ENCODE measurements around the gene ATP11A.

ATP11A gene

DNA sequence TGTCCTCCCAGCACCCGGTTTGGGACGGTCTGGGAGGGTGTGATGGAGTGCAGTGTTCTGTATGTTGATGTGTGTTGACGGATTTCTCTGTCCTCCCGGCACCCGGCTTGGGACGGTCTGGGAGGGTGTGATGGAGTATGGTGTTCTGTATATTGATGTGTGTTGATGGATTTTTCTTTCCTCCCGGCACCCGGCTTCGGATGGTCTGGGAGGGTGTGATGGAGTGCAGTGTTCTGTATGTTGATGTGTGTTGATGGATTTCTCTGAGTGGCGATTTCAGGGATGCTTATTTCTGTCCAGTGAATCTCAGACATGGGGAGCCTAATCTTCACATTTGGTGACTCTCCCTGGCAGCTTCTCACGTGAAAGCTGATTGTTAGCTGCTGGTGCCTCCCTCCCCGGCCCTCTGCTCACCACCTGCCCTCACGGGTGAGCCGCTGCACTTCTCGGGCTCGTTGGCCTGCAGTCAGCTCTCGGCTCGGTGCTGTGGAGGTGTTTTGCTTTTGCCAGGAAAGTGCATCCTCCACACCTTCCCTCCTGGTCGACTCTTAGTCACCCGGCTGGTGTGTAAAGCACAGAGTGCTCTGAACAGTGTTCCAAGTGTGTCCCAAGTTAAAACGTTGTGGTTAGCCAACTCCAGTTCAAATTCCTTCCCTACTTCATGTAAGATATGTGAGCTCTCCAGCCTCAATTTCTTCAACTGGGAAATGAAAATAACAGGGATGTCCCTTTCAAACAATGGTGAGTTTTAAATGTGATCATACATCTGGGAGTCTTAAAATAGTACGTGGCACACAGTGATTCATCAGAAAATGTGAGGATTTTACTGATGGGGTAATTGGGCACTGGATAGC lies 54.6 kb downstream of the ATP11A start:
- DNase-seq: no peak

DNA sequence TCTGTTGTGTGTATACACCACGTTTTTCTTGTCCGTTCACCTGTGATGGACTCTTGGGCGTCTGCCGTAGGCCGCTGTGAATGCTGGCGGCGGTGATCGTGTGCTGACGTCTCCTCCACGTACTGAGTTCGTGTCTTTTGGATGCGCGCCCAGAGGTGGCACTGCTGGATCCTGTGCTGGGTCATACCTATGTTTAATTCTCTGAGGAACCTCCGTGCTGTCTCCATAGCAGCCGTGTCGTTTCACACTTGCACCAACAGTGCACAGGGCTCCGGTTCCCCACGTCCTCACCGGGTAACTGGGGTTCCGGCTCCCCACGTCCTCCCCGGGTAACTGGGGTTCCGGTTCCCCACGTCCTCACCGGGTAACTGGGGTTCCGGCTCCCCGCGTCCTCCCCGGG lies 56.2 kb downstream of the ATP11A start:
- no peak for DNase-seq

DNA sequence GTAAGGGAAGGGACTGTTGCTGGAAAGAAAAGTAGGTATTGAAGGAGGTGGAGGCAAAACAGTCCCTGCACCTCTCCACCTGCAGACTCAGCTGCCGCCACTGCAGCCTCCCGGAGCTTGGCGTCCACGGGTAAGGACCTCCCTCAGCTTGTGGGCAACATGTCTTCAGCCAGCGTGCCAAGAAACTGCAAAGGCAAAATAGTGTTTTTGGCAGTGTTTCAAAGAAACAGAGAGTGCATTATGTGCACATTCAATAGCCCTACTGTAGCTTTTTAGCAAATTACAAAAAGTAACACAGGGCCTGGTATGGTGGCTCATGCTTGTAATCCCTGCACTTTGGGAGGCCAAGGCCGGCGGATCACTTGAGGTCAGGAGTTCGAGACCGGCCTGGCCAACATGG lies 57.4 kb downstream of the ATP11A start:
- no peak for DNase-seq

DNA sequence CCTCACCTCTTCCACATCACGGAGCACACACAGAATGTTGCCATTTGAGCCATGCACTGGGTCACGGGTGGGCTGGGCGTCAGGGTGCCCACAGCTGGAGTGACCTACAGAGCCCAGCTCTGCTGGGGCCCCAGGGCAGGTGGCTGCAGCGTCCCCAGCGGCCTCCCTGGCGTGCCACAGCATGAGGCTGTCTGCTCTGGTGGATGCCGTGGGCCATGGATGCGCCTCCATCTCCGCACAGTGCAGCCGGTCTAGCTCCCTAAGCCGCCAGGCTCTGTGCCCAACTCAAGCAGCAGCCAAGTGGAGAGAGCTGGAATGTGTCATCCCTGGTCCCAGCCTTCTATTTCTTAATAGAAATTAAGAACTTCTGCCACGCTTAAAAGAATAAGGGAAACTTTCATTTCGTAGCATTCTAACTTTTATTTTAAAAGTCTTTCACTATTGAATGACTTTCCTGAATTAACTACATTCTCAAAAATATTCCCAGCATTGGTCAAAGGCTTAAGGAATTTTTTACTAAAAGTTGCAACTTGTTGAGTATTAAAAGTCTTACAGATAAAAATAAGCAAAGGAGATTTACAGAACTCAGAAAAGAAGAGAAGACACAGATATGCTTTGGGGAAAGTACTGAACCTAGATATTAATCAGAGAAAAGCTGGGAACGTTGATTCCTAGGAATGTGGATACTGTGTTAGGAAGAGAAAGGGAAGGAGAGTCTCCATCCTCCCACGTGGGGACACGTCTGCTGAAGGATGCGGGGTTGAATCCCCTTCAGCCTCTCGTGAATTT lies 59.3 kb downstream of the ATP11A start:
- no peak for DNase-seq

DNA sequence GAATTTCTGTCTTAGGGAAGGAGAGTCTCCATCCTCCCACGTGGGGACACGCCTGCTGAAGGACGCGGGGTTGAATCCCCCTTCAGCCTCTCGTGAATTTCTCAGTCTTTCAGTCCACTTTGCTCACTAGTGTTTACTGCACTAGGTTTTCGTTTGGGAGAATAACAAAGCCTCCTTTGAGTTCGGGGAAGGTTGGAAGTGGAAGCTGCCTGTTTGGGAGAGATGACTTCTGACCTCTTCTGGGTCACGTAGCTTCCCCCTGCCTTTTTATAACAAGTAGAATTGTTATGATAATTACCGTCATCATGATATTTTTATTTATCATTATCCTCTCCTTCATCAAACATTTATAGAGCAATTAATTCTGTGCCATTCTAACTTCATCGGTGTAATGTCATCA lies 60.7 kb downstream of the ATP11A start:
- DNase-seq: no peak

DNA sequence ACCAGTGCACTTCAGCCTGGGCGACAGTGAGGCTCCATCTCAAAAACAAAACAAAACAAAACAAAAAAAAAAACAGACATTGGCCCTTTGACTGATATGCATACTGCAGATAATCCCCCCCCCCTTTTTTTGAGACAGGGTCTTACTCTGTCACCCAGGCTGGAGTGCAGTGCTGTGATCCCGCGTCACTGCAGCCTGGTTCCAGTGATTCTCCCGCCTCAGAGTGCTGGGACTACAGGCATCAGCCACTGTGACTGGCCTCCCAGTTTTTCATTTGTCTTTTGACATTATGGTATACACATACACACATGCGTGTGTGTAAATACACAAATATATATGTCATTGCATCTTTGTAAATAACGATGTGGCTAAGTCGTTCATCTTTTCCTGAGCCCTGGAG lies 61.8 kb downstream of the ATP11A start:
- no peak for DNase-seq

DNA sequence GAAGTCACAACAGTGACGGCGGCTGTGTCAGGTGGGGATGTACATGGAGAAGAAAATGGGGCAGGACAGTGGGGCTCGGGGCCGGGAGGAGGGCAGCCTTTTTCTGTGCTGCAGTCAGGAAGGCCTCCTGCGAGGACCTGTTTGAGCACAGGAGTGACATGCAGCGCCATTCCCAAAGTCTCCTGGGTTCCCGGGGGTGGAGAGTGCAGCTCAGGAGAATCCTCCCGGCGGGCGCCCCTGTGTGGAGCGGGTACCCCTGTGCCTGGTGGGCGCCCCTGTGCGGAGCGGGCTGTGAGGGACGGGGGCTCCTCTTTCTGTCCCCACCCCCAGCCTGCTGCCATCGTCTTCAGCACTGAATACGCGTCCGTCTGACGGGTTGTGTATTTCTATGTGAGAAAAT lies 62.4 kb downstream of the ATP11A start:
- DNase-seq: no peak

DNA sequence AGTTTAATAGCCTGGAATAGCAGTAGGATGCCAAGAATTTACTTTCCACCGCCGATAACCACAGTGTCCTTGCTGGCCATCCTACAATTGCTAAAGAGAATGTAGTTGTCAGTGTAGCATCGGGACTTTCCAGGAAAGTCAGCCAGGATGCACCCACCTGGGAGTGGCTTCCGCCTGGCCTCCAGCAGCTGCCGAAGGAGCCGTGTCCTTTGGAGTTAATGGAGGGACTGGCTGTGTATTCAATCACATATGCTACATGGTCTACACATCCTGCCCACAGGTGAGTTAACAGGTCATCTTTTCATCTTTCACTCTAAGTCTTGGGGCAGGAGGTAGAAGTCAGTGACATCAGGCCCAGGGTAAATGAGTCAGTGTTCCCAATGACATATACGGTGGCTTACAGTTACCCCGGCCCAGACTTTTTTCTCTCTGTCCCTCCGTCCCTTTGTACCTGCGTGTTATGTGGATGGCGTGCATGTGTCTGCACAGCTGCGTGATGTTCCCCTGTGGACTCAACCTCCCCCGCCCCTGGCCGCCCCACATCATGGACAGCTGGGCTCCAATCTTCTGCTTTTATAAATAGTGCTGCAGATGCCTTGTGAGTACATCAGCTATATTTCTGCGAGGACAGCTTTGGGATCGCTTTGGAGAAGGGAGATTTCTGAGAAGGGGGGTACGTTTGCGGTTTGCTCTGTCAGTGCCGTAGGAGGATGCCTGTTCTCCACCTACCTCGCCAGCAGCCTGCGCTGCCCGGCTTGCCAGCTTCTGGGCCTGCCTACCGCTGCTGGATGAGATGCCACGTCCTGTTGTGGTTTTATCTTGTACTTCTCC lies 63.1 kb downstream of the ATP11A start:
- DNase-seq: no peak

DNA sequence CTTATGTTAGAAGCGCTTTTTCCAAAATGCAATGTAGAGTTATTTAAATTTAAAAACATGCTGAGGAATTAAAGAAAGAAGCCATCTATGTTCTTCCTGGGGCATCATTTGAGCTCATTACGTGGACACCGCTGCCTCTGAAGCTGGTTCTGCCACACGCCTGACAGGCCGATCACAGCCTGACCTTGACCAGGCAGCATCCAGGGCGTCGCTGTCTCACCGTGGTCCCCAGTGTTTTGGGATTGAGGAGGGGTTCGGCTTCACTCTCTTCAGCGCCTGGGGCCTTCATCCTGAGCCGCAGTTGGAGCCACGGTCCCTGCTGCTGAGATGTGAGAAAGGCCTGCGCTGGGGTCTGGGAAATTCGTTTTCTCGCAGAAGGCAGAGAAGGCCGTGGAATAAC lies 64.0 kb downstream of the ATP11A start:
- DNase-seq: no peak

DNA sequence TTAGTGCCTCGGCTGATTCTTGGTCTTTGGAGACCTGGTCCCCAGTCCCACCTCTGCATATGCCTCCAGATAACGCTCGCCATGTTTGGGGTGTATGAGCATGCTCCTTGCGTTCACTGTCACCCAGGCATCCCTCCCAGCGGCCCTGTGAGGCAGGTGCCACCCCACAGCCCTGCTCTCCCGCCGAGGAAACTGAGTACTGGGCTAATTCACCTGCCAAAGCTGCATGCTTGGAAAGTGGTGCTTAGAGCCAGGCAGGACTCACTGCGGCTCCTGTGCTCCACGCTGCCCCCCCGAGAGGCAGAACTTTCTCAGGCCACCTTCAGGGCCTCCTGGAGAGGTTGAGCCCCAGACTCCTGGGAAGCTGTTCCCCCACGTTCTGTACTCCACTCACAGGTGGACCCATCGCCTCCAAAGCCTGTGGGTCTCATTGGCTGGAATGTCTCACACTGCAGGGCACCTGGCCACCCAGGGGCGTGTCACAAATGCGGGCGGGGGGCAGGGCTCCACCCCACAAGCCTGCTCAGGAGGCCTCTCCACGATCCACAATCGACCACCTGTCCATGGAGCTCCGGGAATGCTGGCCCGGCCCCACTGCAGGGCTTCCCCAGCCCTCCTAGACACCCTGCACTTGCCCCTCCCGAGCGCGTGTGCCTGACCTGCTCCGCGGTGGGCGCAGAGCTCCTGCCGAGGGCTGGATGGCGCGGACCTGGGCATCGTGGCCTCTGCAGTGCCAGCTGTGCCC lies 64.6 kb downstream of the ATP11A start:
- DNase-seq: no peak

DNA sequence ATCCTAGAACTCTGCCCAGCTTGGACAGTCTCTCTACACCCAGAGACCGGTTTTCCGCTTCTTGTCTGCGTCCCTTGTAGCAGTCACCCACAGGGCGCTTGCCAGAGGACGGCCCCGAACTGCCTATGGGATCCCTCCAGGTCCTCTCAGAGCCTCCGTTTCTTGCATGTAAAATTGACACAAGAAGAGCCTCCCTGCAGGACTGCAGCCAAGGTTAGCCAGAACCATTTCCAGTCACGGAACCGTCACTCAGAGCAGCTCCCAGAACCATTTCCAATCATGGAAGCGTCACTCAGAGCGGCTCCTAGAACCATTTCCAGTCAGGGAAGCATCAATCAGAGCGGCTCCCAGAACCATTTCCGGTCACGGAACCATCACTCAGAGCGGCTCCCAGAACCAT lies 65.5 kb downstream of the ATP11A start:
- no peak for DNase-seq

DNA sequence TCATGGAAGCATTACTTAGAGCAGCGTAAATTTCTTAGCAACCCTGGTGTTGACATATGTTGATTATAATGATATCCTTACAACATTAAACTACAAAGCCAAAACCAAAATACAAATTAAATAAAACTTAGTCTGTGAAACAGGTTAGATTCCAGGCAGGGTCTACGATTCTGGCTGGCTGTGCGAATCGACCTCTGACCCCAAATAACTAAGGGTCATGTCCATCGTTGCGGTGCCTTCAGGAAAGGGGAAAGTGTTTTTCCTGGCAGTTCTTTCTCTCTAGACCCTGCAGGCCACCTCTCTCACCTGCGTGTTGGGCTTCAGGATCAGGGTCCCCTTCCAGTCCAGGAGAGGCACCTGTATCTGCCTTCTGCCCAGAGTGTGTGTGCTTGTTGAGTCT lies 66.2 kb downstream of the ATP11A start:
- DNase-seq: no peak

DNA sequence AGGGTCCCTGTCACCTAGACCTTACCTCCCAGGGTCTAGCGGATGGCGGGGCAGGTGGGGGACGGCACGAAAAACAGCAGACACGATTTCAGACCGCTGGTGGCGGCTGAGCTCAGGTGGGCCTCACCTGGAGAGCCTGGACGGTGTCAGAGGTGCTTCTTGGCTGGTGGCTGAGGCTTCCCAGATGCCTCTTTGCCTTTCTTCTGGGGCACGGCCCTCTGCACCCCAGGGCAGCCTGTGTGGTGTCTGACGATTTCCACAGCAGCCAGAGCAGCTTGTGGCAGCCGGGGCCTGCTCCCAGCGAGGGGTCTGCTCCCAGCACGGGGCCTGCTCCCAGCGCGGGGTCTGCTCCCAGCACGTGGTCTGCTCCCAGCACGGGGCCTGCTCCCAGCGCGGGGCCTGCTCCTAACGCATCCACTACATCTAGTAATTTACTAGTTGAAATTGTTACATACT lies 66.7 kb downstream of the ATP11A start:
- DNase-seq: no peak

DNA sequence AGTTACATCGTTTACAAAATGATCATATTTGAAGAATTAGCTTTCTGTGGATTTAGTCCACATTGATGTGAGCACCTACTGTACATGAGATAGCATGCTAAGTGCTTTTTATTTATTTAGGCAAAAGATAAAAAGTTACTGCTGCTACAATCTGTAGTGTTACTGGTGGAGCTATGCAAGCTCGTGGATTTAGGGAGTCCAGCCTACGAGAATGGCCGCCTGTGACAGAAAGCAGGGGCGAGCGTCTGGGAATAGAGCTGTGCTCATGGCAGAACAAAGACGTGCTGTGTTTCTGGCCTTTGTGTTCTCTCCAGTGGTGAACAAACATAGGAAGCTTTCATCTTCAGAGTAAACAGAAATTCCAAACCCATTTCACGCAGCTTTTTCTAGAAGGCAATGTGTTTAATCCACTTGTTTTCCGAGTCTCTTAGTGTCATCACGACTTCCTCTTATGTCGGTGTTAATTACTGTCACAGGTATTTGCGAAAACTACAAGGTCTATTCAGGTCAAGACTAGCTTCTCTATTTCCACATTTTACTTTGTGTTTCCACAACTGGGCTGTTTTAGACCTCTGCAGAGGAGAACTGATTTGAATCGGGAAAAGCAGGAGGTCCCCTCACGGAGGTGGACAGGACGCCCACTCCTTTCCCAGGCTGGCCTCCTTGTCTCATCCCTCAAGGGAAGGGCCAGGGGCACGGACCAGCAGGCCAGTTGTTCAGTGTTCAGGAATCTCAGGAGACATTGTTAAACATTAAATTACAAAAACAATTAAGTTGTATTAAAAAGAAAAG lies 67.3 kb downstream of the ATP11A start:
- no peak for DNase-seq

DNA sequence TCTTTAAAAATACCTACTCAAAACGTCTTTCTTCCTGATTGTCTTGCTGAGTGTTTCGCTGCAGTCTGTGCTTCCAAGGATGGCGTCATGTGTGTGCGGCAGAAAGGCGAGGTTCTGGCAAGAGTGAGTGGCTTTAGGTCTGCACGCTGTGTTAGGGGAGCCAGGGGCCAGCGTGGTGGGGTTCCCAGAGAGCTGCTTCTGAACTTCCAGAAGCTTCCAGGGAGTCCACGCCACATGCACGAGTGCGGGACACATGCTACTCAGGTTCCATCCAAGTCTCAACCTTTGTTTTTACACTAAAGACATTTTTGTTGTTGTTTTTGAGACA lies 67.9 kb downstream of the ATP11A start:
- no peak for DNase-seq

DNA sequence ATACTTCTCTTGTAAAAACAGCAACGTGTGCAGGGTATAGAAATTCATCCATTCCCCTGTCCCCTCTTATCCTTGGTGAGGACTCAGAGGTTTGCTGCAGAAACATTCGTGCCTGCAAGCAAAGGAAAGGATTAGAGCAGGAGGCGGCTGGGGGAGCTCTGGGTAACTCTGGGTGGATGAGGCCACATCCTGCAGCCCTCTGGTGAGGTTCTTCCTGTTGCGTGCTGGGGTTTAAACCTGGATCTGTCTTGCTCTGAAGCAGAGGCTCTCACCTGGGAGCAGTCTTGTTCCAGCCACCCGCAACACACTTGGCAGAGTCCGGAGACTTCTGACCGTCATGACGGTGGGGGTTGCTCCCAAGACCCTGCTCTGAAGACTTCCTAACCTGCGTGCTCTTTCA lies 69.2 kb downstream of the ATP11A start:
- DNase-seq: no peak

DNA sequence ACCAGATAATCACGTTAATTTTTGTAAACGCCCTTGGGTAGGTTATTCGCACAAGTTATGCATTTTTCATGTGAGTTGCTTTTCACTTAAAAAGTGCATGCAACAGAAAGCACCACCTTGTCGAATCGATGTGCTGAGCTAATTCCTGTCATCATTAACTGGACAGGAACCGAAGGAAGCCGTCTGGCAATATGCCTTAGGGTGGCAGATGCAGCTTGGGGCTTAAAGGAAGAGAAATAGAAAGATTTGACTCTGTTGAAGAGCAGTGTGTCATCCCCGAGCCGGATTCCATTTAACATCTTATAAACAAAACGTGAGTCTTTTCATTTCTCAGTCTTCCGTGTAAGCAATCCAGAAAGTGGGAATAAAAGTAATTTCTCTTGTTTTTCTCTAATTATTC lies 70.0 kb downstream of the ATP11A start:
- no peak for DNase-seq

DNA sequence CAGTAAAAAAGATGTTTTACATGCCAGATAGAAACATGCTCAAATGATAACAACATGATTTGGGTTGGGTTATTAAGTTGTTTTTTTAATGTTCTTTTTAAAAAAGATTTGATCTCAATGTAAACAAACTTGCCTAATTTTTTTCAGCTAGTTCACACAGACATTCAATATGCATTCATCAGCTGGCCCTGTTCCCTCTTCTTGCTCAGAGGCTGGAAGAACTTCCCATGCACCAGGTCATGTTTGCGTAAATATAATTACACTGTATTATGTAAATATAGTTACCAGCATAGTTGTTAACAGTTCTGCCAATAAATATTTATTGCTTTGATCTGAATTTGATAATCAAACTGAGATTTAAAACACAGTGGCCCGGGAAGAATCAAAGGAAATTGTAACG lies 70.6 kb downstream of the ATP11A start:
- DNase-seq: no peak

DNA sequence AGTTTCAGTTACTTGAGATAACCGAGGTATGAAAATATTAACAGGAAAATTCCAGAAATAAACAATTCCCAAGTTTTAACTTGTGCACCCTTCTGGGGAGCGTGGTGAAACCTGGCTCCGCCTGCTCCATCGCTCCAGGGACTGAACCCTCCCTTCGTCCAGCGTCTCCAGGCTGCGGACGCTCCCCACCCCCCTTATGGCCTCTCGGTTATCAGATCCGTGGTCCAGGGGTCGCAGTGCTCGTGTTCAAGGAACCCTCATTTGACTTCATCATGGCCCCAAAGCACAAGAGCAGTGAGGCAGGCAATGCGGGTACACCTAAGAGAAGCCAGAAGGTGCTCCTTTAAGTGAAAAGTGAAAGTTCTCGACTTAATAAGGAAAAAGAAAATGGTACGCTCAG lies 71.1 kb downstream of the ATP11A start:
- no peak for DNase-seq

DNA sequence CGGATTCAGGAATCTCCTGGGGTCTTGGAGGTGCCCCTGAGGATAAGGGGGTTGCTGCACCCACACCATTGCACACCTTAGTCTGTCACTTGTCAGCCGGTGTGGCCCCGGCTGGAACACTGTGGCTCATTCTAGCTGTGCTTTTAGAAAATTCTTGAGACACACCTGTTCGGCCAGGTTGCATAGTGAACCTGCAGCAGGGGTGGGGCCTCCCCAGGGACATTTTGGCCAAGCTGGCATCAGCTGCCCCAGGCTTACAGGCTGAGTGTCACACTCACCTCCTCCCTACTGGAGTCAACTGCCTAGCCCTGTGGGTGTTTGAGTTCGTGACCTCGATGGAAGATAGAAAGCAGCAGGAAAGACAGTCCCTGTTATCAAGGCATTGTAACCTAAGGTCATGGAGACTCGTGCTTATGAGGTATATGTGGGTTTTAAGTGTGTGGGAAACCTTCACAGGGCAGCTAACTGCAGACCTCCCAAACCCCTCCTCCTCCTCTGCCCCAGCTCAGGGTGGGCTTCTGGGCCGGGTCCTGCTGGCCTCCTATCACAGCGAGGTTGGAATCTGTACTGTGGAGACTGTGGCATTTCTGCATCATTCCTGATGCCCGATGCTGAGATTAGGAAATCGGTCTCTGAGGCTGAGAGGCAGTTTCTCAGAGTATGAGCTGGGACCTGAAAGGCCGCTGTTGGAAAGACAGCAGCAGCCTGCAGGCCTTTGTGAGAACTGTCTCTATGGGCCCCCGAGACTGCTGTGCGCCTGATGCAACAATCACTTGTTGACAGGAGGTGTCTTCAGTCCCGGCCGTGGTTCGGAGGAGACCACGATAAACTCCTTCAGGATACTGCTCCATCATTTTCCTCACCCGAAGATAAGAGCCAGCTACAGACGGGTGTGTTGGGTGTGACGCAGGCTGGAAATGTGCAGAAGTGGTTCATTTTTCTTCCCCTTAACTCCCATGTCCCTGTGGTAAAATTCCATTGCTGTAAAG lies 72.2 kb downstream of the ATP11A start:
- DNase-seq: no peak

DNA sequence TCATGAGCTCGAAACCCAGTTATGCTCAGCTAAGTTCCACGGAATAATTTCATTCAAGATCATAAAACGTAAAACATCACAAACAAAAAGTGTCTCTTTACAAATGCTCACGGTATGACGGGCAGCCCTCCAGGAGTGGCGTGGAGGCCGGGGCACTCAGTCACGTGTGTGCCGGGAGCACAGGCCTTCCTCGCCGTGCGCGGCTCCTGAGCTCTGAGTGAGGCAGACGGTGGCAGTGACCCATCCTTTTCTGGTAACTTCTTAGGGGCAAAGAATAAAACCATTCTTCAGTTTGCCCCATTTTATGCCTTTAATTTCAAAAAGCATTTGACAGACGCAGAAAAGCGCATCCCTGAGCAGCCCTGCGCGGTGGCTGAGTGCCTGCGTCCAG lies 72.8 kb downstream of the ATP11A start:
- DNase-seq: no peak

All from activated CD4-positive, CD25-positive, alpha-beta regulatory T cell (primary cell).